ENCODE measurements around the gene ALK. TPM values are rescaled to one million over a fixed set of nuclear protein-coding genes. Genes with fewer than 3 reads are reported as not detected.

ALK gene
- total RNA-seq, 2 donors from 2014 or later: 0.13 to 0.46 TPM

DNA sequence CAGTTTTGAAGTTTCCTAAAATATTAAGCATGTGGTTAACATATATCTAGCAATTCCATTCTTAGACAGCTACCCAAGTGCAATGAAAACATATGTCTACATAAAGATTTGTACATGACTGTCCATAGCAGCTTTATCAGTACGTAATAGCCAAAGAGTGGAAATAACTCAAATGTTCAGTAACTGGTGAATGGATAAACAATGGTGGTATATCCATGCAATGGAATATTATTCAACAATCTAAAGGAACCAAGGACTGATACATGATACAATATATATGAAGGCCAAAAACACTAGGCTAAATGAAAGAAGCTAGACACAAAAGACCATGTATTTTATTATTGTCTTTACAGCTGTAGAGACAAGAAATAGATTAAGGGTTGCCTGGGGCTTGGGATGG is 361.4 kb downstream of the ALK start:
- no peaks in the 10 kb centered on the region for H3K36me3 Mint-ChIP-seq (ENCODE audit: low read depth)
- no peaks in the 10 kb centered on the region for H3K9me3 Mint-ChIP-seq
- H3K4me3 Mint-ChIP-seq: no peak overlapping the region
- H3K27ac Mint-ChIP-seq: no peak overlapping the region
- H3K4me1 ChIP-seq (ENCODE audit: control insufficient read depth, insufficient read depth, low read length): peaks cover 5% of the 10 kb centered on the region
- H3K4me3 ChIP-seq (ENCODE audit: low read length): no peak overlapping the region
- 100% methylated on average over 1 of the region's 1 CpG for WGBS, 2 experiments (ENCODE audit: insufficient coverage in 1 of 2, insufficient read length in 1 of 2)
- no peak overlapping the region for H3K9ac ChIP-seq (ENCODE audit: extremely low read depth, low read length, poor library complexity, severe bottlenecking)
- no peaks in the 10 kb centered on the region for H3K9me3 ChIP-seq (ENCODE audit: control insufficient read depth, low read length)
- H3K27me3 ChIP-seq (ENCODE audit: control insufficient read depth, insufficient read depth, low read length, poor library complexity, severe bottlenecking): no peaks in the 10 kb centered on the region
- TF ChIP-seq, protein P1, sequence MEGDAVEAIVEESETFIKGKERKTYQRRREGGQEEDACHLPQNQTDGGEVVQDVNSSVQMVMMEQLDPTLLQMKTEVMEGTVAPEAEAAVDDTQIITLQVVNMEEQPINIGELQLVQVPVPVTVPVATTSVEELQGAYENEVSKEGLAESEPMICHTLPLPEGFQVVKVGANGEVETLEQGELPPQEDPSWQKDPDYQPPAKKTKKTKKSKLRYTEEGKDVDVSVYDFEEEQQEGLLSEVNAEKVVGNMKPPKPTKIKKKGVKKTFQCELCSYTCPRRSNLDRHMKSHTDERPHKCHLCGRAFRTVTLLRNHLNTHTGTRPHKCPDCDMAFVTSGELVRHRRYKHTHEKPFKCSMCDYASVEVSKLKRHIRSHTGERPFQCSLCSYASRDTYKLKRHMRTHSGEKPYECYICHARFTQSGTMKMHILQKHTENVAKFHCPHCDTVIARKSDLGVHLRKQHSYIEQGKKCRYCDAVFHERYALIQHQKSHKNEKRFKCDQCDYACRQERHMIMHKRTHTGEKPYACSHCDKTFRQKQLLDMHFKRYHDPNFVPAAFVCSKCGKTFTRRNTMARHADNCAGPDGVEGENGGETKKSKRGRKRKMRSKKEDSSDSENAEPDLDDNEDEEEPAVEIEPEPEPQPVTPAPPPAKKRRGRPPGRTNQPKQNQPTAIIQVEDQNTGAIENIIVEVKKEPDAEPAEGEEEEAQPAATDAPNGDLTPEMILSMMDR (conservative IDR thresholded peaks at IDR 0.05): no peak
- H3K27me3 Mint-ChIP-seq (ENCODE audit: insufficient read depth): no peaks in the 10 kb centered on the region
- H3K36me3 ChIP-seq (ENCODE audit: control insufficient read depth, insufficient read depth, low read length): no peaks in the 10 kb centered on the region
- no peak overlapping the region for H3K27ac ChIP-seq (ENCODE audit: low read depth, low read length)
- no peak for DNase-seq
- no peaks in the 10 kb centered on the region for H3K4me1 Mint-ChIP-seq

DNA sequence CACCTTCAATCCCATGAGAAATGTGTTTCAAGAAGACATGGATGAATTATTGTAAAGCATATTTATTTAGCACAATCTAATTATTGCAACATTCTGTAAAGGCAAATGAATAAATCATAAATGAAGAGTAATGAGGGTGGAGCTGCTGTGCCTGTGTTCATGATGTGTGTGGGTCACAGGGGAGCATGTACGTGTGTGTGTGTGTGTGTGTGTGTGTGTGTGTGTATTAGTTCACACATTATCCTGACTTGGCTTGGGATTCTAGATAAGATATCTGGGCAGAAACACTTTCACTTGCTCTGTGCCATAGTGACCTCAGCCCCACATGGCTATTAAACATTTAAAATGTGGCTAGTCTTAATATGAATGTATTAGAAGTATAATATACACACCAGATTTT is 361.8 kb downstream of the ALK start:
- Histone ChIP-seq H3K27ac (ENCODE audit: low read depth, low read length) (no peak overlapping the region), H3K9me3 (ENCODE audit: control insufficient read depth, low read length) (no peaks in the 10 kb centered on the region), H3K36me3 (ENCODE audit: control insufficient read depth, insufficient read depth, low read length) (no peaks in the 10 kb centered on the region), H3K4me3 (ENCODE audit: low read length) (no peak overlapping the region), H3K4me1 (ENCODE audit: control insufficient read depth, insufficient read depth, low read length) (peaks cover 5% of the 10 kb centered on the region), H3K9ac (ENCODE audit: extremely low read depth, low read length, poor library complexity, severe bottlenecking) (no peak overlapping the region), H3K27me3 (ENCODE audit: control insufficient read depth, insufficient read depth, low read length, poor library complexity, severe bottlenecking) (no peaks in the 10 kb centered on the region)
- Mint-ChIP-seq H3K4me1 (peaks cover 1% of the 10 kb centered on the region), H3K36me3 (ENCODE audit: low read depth) (no peaks in the 10 kb centered on the region), H3K4me3 (no peak overlapping the region), H3K27ac (no peak overlapping the region), H3K9me3 (no peaks in the 10 kb centered on the region), H3K27me3 (ENCODE audit: insufficient read depth) (no peaks in the 10 kb centered on the region)
- DNase-seq: no peak
- 82% methylated on average over 1 of the region's 1 CpG; no CpG with 5 or more reads in 1 of the 2 experiments for WGBS, 2 experiments (ENCODE audit: insufficient coverage in 1 of 2, insufficient read length in 1 of 2)
- TF ChIP-seq, protein P1 (conservative IDR thresholded peaks at IDR 0.05): no peak

DNA sequence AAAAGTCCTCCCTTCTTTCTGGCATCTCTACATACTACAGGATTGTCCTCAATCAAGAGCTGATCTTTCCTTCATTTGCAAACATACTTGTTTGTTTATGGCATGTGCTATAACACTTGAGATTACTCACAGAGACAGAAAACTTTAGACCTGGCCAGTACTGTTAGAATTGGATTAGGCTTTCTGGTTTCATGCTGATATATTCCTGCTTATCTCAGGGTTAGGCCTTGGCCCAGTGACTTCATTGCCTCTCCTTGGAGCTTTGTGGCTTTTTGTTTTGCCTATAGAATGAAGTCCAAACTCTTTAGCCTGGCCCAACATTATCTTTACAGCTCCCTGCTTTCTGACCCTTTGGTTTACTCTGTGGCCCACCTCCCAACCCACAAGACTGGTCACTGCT is 363.3 kb downstream of the ALK start:
- no peak overlapping the region for H3K4me3 Mint-ChIP-seq
- no peak overlapping the region for H3K27ac Mint-ChIP-seq
- Histone ChIP-seq H3K27me3 (ENCODE audit: control insufficient read depth, insufficient read depth, low read length, poor library complexity, severe bottlenecking) (no peaks in the 10 kb centered on the region), H3K9me3 (ENCODE audit: control insufficient read depth, low read length) (no peaks in the 10 kb centered on the region), H3K4me1 (ENCODE audit: control insufficient read depth, insufficient read depth, low read length) (peaks cover 5% of the 10 kb centered on the region), H3K27ac (ENCODE audit: low read depth, low read length) (no peak overlapping the region), H3K9ac (ENCODE audit: extremely low read depth, low read length, poor library complexity, severe bottlenecking) (no peak overlapping the region), H3K4me3 (ENCODE audit: low read length) (no peak overlapping the region), H3K36me3 (ENCODE audit: control insufficient read depth, insufficient read depth, low read length) (no peaks in the 10 kb centered on the region)
- no peak for DNase-seq
- H3K36me3 Mint-ChIP-seq (ENCODE audit: low read depth): no peaks in the 10 kb centered on the region
- TF ChIP-seq, protein P1 (conservative IDR thresholded peaks at IDR 0.05): no peak
- no peaks in the 10 kb centered on the region for H3K9me3 Mint-ChIP-seq
- peaks cover 5% of the 10 kb centered on the region for H3K4me1 Mint-ChIP-seq
- H3K27me3 Mint-ChIP-seq (ENCODE audit: insufficient read depth): no peaks in the 10 kb centered on the region
